GM12801 (cell line): ENCODE measurements around the gene TSPAN9.

Experiments
- CTCF ChIP-seq: IDR thresholded peaks from one replicate; pipeline ENCODE4 v1.5.1; 2011; ENCODE audit warnings: control low read depth; ENCODE audit not compliant: insufficient read length; ENCODE audit errors: extremely low read depth

TSPAN9 gene

GRCh38 chr12:3193131-3193530, 116.0 kb downstream of the TSPAN9 start:
- no peak for TF ChIP-seq CTCF

GRCh38 chr12:3193755-3194154, 116.6 kb downstream of the TSPAN9 start:
- TF ChIP-seq CTCF, result no peak

- TF ChIP-seq CTCF, result no peak
Observed at GRCh38 chr12:3195337-3195736, 118.2 kb downstream of the TSPAN9 start.

GRCh38 chr12:3195859-3196483, 118.8 kb downstream of the TSPAN9 start:
- TF ChIP-seq CTCF, result no peak

GRCh38 chr12:3196488-3196887, 119.3 kb downstream of the TSPAN9 start:
- no peak for TF ChIP-seq CTCF

GRCh38 chr12:3197131-3197818, 120.1 kb downstream of the TSPAN9 start:
- no peak for TF ChIP-seq CTCF

GRCh38 chr12:3199551-3200031, 122.4 kb downstream of the TSPAN9 start:
- no peak for TF ChIP-seq CTCF
